ENCODE measurements around the gene GID4.

- TF ChIP-seq CTCF (IDR thresholded peaks at IDR 0.05), result no peak
- no peak for TF ChIP-seq POLR2AphosphoS5 (IDR thresholded peaks at IDR 0.05)
Measured at GRCh38 chr17:18015593-18015992, 23.6 kb upstream of the GID4 start.
